Keratinocyte (primary cell): ENCODE data around the gene MANSC4. TPM values are rescaled to one million over a fixed set of nuclear protein-coding genes. Genes with fewer than 3 reads are reported as not detected.
"Not testable (repeated sequence)": the region's sequence is repeated elsewhere in the genome, so short reads cannot be mapped to it uniquely, and the experiment has no call there.

Experiments
- DNase-seq: peaks from one replicate; pipeline ENCODE4 v3.0.0-alpha.2; 2011; ENCODE audit warnings: low read depth, missing footprints, low spot score
- FAIRE-seq: peaks from 2 replicates; lab custom pipeline; 2011; peaks lifted over from hg19 to GRCh38; lab: Jason Lieb, UNC
- H2AFZ ChIP-seq: 2 replicates; pipeline ENCODE4 v1.6.0; 2012; ENCODE audit warnings: low read length, control low read depth, inconsistent platforms; ENCODE audit not compliant: control insufficient read depth
- H3K27ac ChIP-seq: 2 replicates; pipeline ENCODE4 v1.5.1; 2011; ENCODE audit warnings: low read length; ENCODE audit not compliant: control insufficient read depth, insufficient read depth
- H3K27me3 ChIP-seq: 3 replicates; pipeline ENCODE4 v1.6.0; 2011; ENCODE audit warnings: low read length; ENCODE audit not compliant: control insufficient read depth, insufficient read depth; ENCODE audit errors: extremely low read depth
- H3K36me3 ChIP-seq, 2 experiments: 2 replicates in 1 of 2; 3 replicates in 1 of 2; pipeline ENCODE4 v1.5.1; 2011; ENCODE audit warnings: low read length in 2 of 2, mild to moderate bottlenecking in 1 of 2; ENCODE audit not compliant: control insufficient read depth in 2 of 2, insufficient read depth in 2 of 2; ENCODE audit errors: extremely low read depth in 1 of 2
- H3K4me1 ChIP-seq: 3 replicates; pipeline ENCODE4 v1.5.1; 2011; ENCODE audit warnings: low read length; ENCODE audit not compliant: control insufficient read depth, insufficient read depth; ENCODE audit errors: extremely low read depth
- H3K4me2 ChIP-seq: 3 replicates; pipeline ENCODE4 v1.6.0; 2011; ENCODE audit warnings: low read depth, low read length; ENCODE audit not compliant: control insufficient read depth, insufficient read depth; ENCODE audit errors: extremely low read depth
- H3K4me3 ChIP-seq, 3 experiments: fragments of 200-600 bp in 1 of 3; sonication (generic) in 1 of 3; 2 replicates in 2 of 3; 3 replicates in 1 of 3; pipeline ENCODE4 v1.5.1; 2011 to 2016; ENCODE audit warnings: low read length in 3 of 3, mild to moderate bottlenecking in 3 of 3, control low read depth in 2 of 3, inconsistent platforms in 1 of 3, low read depth in 1 of 3, mixed read lengths in 1 of 3, mixed run types in 1 of 3, moderate library complexity in 1 of 3; ENCODE audit not compliant: control insufficient read depth in 2 of 3, insufficient read depth in 2 of 3; ENCODE audit errors: extremely low read depth in 1 of 3
- H3K79me2 ChIP-seq: 2 replicates; pipeline ENCODE4 v1.6.0; 2012; ENCODE audit warnings: low read length; ENCODE audit not compliant: control insufficient read depth, insufficient read depth
- H3K9ac ChIP-seq: 3 replicates; pipeline ENCODE4 v1.6.0; 2011; ENCODE audit warnings: low read length; ENCODE audit not compliant: control insufficient read depth, insufficient read depth; ENCODE audit errors: extremely low read depth
- H3K9me1 ChIP-seq: 3 replicates; pipeline ENCODE4 v1.6.0; 2011; ENCODE audit warnings: low read length; ENCODE audit not compliant: control insufficient read depth, insufficient read depth; ENCODE audit errors: extremely low read depth
- H3K9me3 ChIP-seq: 2 replicates; pipeline ENCODE4 v1.5.1; 2012; ENCODE audit warnings: low read depth, low read length; ENCODE audit not compliant: control insufficient read depth
- H4K20me1 ChIP-seq: 3 replicates; pipeline ENCODE4 v1.6.0; 2011; ENCODE audit warnings: low read length; ENCODE audit not compliant: control insufficient read depth, insufficient read depth; ENCODE audit errors: extremely low read depth
- CTCF ChIP-seq, 3 experiments: IDR thresholded peaks in 1 of 3; conservative IDR thresholded peaks in 1 of 3; optimal IDR thresholded peaks in 1 of 3; 2 replicates in 2 of 3; 3 replicates in 1 of 3; pipeline versions ENCODE3 to v1.5.1; 2011; ENCODE audit warnings: low read length in 3 of 3, mild to moderate bottlenecking in 3 of 3, moderate library complexity in 2 of 3, control low read depth in 1 of 3, inconsistent platforms in 1 of 3; ENCODE audit not compliant: insufficient read depth in 2 of 3; ENCODE audit errors: extremely low read depth in 1 of 3
- EZH2 ChIP-seq: IDR thresholded peaks from one replicate; pipeline ENCODE4 v1.6.1; 2012; ENCODE audit warnings: inconsistent platforms, mild to moderate bottlenecking, low read length, moderate library complexity
- dilution Hi-C: fragments of 300-500 bp; cut with MboI; formaldehyde crosslinking; loops from one replicate; pipeline ENCODE4 v1.7.0; 2020; ENCODE audit warnings: low sequenced_read_pairs; ENCODE audit not compliant: extremely low pct_ligation_motif_present
- polyA plus RNA-seq, 5 experiments: library from polyadenylated mRNA; depleted of rRNA in 3 of 5; stranded (reverse) in 3 of 5; stranded (forward) in 1 of 5; unstranded in 1 of 5; fragments of >200 nt; gene quantifications; 1 replicate in 1 of 5; 2 replicates in 3 of 5; 3 replicates in 1 of 5; pipeline versions ENCODE4 v1.2.1 to v1.2.3, GENCODE V29; 2011 to 2012; ENCODE audit warnings: missing spikeins in 2 of 5, low read depth in 1 of 5, low replicate concordance in 1 of 5

The MANSC4 gene
- polyA plus RNA-seq, 1 donor (not counting 4 experiments of a cell fraction or from before 2014, with no cell fraction given), result 0.67 TPM

- Histone ChIP-seq H3K79me2 (peaks cover 8% of the 10 kb centered on the region), H2AFZ (no peak overlapping the region), H3K4me2 (no peak overlapping the region), H3K27ac (no peak overlapping the region), H3K9me3 (no peaks in the 10 kb centered on the region), H4K20me1 (no peaks in the 10 kb centered on the region), H3K36me3 (peaks cover 6 to 24% of the 10 kb centered on the region in 2 experiments), H3K9ac (no peak overlapping the region), H3K27me3 (no peaks in the 10 kb centered on the region), H3K4me1 (peaks cover 24% of the 10 kb centered on the region), H3K9me1 (no peaks in the 10 kb centered on the region), H3K4me3 (no peak overlapping the region)
- no peak for DNase-seq
- dilution Hi-C loops, result no loop called here
- TF ChIP-seq EZH2, result no peak
- no peak for TF ChIP-seq CTCF (optimal IDR thresholded peaks at IDR 0.05 in 1 of 3, IDR thresholded peaks at IDR 0.05 in 1 of 3, conservative IDR thresholded peaks at IDR 0.05 in 1 of 3; ENCODE audit: extremely low read depth in 1 of 3, insufficient read depth in 2 of 3, low read length in 3 of 3)
- no peak for FAIRE-seq
Observed at GRCh38 chr12:27743601-27744000, 36.4 kb downstream of the MANSC4 start.

GRCh38 chr12:27734321-27734720 is 45.7 kb downstream of the MANSC4 start:
- peaks cover 6 to 14% of the 10 kb centered on the region in 2 experiments for H3K36me3 ChIP-seq
- H3K4me3 ChIP-seq, H3K27ac ChIP-seq, H3K4me2 ChIP-seq, DNase-seq, H2AFZ ChIP-seq, H4K20me1 ChIP-seq, H3K9me3 ChIP-seq, H3K9ac ChIP-seq, H3K79me2 ChIP-seq, FAIRE-seq, dilution Hi-C loops, H3K27me3 ChIP-seq, H3K4me1 ChIP-seq, H3K9me1 ChIP-seq: not testable (repeated sequence)

GRCh38 chr12:27733791-27734190 is 46.2 kb downstream of the MANSC4 start:
- Histone ChIP-seq H3K27me3 (no peaks in the 10 kb centered on the region), H3K79me2 (peaks cover 3% of the 10 kb centered on the region), H2AFZ (no peak overlapping the region), H3K9ac (no peak overlapping the region), H3K4me3 (no peak overlapping the region), H3K4me1 (no peaks in the 10 kb centered on the region), H3K9me3 (no peaks in the 10 kb centered on the region), H3K27ac (no peak overlapping the region), H3K4me2 (no peak overlapping the region), H4K20me1 (no peaks in the 10 kb centered on the region), H3K36me3 (peaks cover 6 to 12% of the 10 kb centered on the region in 2 experiments), H3K9me1 (no peaks in the 10 kb centered on the region)
- FAIRE-seq (no peak), DNase-seq (no peak)
- TF ChIP-seq CTCF (optimal IDR thresholded peaks at IDR 0.05 in 1 of 3, IDR thresholded peaks at IDR 0.05 in 1 of 3, conservative IDR thresholded peaks at IDR 0.05 in 1 of 3; ENCODE audit: extremely low read depth in 1 of 3, insufficient read depth in 2 of 3, low read length in 3 of 3) (no peak), EZH2 (no peak)
- dilution Hi-C loops, result no loop called here
